ENCODE results near the gene PARP14.
"Not testable (repeated sequence)": the region's sequence is repeated elsewhere in the genome, so short reads cannot be mapped to it uniquely, and the experiment has no call there.

Gene PARP14

GRCh38 chr3:122710616-122711251, 30.1 kb downstream of the PARP14 start:
- not testable (repeated sequence) for H3K4me1 ChIP-seq (ENCODE audit: control insufficient read depth, insufficient read depth, low read length); H3K27me3 ChIP-seq (ENCODE audit: control insufficient read depth, insufficient read depth, low read length); H3K9ac ChIP-seq (ENCODE audit: low read length); H3K36me3 ChIP-seq (ENCODE audit: control insufficient read depth, insufficient read depth, low read length); H3K4me3 ChIP-seq (ENCODE audit: low read length); H3K27ac ChIP-seq (ENCODE audit: low read depth, low read length)

- Histone ChIP-seq H3K27ac (ENCODE audit: low read depth, low read length) (no peak overlapping the region), H3K9ac (ENCODE audit: low read length) (no peak overlapping the region), H3K27me3 (ENCODE audit: control insufficient read depth, insufficient read depth, low read length) (no peaks in the 10 kb centered on the region), H3K36me3 (ENCODE audit: control insufficient read depth, insufficient read depth, low read length) (peaks cover 26% of the 10 kb centered on the region), H3K4me3 (ENCODE audit: low read length) (no peak overlapping the region), H3K4me1 (ENCODE audit: control insufficient read depth, insufficient read depth, low read length) (no peaks in the 10 kb centered on the region)
Measured at GRCh38 chr3:122714273-122714672, 33.6 kb downstream of the PARP14 start.

DNA sequence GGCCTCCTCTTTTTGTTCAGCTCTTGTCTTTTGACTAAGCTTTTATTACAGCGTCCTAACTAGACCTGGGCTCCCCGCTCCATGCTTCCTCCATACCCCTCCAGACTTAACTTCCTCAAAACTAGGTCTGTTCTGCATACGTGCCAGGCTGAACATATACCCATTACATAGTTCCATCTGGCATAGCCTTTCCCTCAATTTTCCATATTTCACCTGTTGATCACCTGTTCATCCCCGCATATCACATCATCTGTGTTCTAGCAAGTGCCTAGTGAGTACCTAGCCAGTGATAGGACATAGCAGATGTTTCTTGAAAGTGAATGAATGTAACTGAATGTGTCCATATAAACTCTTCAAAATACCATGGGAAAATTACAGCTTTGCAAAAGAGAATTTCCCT, 36.0 kb downstream of the PARP14 start:
- H3K4me3 ChIP-seq (ENCODE audit: low read length), result no peak overlapping the region
- H3K9ac ChIP-seq (ENCODE audit: low read length), result no peak overlapping the region
- H3K36me3 ChIP-seq (ENCODE audit: control insufficient read depth, insufficient read depth, low read length), result peaks cover 34% of the 10 kb centered on the region
- H3K4me1 ChIP-seq (ENCODE audit: control insufficient read depth, insufficient read depth, low read length), result no peaks in the 10 kb centered on the region
- H3K27ac ChIP-seq (ENCODE audit: low read depth, low read length), result no peak overlapping the region
- H3K27me3 ChIP-seq (ENCODE audit: control insufficient read depth, insufficient read depth, low read length), result no peaks in the 10 kb centered on the region

- no peak overlapping the region for H3K4me3 ChIP-seq (ENCODE audit: low read length)
- no peak overlapping the region for H3K27ac ChIP-seq (ENCODE audit: low read depth, low read length)
- H3K9ac ChIP-seq (ENCODE audit: low read length), result no peak overlapping the region
- no peaks in the 10 kb centered on the region for H3K4me1 ChIP-seq (ENCODE audit: control insufficient read depth, insufficient read depth, low read length)
- H3K27me3 ChIP-seq (ENCODE audit: control insufficient read depth, insufficient read depth, low read length), result no peaks in the 10 kb centered on the region
- H3K36me3 ChIP-seq (ENCODE audit: control insufficient read depth, insufficient read depth, low read length), result peaks cover 30% of the 10 kb centered on the region
Measured at GRCh38 chr3:122719273-122719921, 38.8 kb downstream of the PARP14 start.

GRCh38 chr3:122725106-122725505, 44.5 kb downstream of the PARP14 start:
- Histone ChIP-seq H3K9ac (ENCODE audit: low read length) (no peak overlapping the region), H3K4me1 (ENCODE audit: control insufficient read depth, insufficient read depth, low read length) (no peaks in the 10 kb centered on the region), H3K4me3 (ENCODE audit: low read length) (no peak overlapping the region), H3K27me3 (ENCODE audit: control insufficient read depth, insufficient read depth, low read length) (no peaks in the 10 kb centered on the region), H3K36me3 (ENCODE audit: control insufficient read depth, insufficient read depth, low read length) (peaks cover 2% of the 10 kb centered on the region), H3K27ac (ENCODE audit: low read depth, low read length) (no peak overlapping the region)

- no peak overlapping the region for H3K9ac ChIP-seq (ENCODE audit: low read length)
- no peaks in the 10 kb centered on the region for H3K4me1 ChIP-seq (ENCODE audit: control insufficient read depth, insufficient read depth, low read length)
- H3K27me3 ChIP-seq (ENCODE audit: control insufficient read depth, insufficient read depth, low read length), result no peaks in the 10 kb centered on the region
- no peaks in the 10 kb centered on the region for H3K36me3 ChIP-seq (ENCODE audit: control insufficient read depth, insufficient read depth, low read length)
- H3K27ac ChIP-seq (ENCODE audit: low read depth, low read length), result no peak overlapping the region
- no peak overlapping the region for H3K4me3 ChIP-seq (ENCODE audit: low read length)
Measured at GRCh38 chr3:122727294-122727693, 46.7 kb downstream of the PARP14 start.

GRCh38 chr3:122727766-122728165, 47.1 kb downstream of the PARP14 start:
- H3K27me3 ChIP-seq (ENCODE audit: control insufficient read depth, insufficient read depth, low read length), result no peaks in the 10 kb centered on the region
- H3K4me3 ChIP-seq (ENCODE audit: low read length), result no peak overlapping the region
- H3K27ac ChIP-seq (ENCODE audit: low read depth, low read length), result no peak overlapping the region
- H3K9ac ChIP-seq (ENCODE audit: low read length), result no peak overlapping the region
- H3K4me1 ChIP-seq (ENCODE audit: control insufficient read depth, insufficient read depth, low read length), result no peaks in the 10 kb centered on the region
- H3K36me3 ChIP-seq (ENCODE audit: control insufficient read depth, insufficient read depth, low read length), result no peaks in the 10 kb centered on the region

DNA sequence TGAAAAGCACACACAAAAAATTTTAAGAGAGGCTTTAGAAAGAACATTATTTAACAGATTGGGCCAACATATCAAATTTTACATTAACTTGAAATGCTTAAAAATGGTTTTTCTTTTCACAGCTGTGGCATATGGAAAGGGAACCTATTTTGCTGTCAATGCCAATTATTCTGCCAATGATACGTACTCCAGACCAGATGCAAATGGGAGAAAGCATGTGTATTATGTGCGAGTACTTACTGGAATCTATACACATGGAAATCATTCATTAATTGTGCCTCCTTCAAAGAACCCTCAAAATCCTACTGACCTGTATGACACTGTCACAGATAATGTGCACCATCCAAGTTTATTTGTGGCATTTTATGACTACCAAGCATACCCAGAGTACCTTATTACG, 47.5 kb downstream of the PARP14 start:
- Histone ChIP-seq H3K4me3 (ENCODE audit: low read length) (no peak overlapping the region), H3K27me3 (ENCODE audit: control insufficient read depth, insufficient read depth, low read length) (no peaks in the 10 kb centered on the region), H3K27ac (ENCODE audit: low read depth, low read length) (no peak overlapping the region), H3K9ac (ENCODE audit: low read length) (no peak overlapping the region), H3K36me3 (ENCODE audit: control insufficient read depth, insufficient read depth, low read length) (no peaks in the 10 kb centered on the region), H3K4me1 (ENCODE audit: control insufficient read depth, insufficient read depth, low read length) (no peaks in the 10 kb centered on the region)

GRCh38 chr3:122728756-122729514, 48.3 kb downstream of the PARP14 start:
- Histone ChIP-seq H3K27ac (ENCODE audit: low read depth, low read length) (no peak overlapping the region), H3K27me3 (ENCODE audit: control insufficient read depth, insufficient read depth, low read length) (no peaks in the 10 kb centered on the region), H3K4me3 (ENCODE audit: low read length) (no peak overlapping the region), H3K4me1 (ENCODE audit: control insufficient read depth, insufficient read depth, low read length) (no peaks in the 10 kb centered on the region), H3K9ac (ENCODE audit: low read length) (no peak overlapping the region), H3K36me3 (ENCODE audit: control insufficient read depth, insufficient read depth, low read length) (no peaks in the 10 kb centered on the region)

GRCh38 chr3:122730240-122730639, 49.6 kb downstream of the PARP14 start:
- Histone ChIP-seq H3K36me3 (ENCODE audit: control insufficient read depth, insufficient read depth, low read length) (no peaks in the 10 kb centered on the region), H3K27me3 (ENCODE audit: control insufficient read depth, insufficient read depth, low read length) (no peaks in the 10 kb centered on the region)

GRCh38 chr3:122732682-122733525, 52.3 kb downstream of the PARP14 start:
- not testable (repeated sequence) for H3K27ac ChIP-seq (ENCODE audit: low read depth, low read length); H3K4me3 ChIP-seq (ENCODE audit: low read length); H3K9ac ChIP-seq (ENCODE audit: low read length); H3K4me1 ChIP-seq (ENCODE audit: control insufficient read depth, insufficient read depth, low read length); H3K27me3 ChIP-seq (ENCODE audit: control insufficient read depth, insufficient read depth, low read length); H3K36me3 ChIP-seq (ENCODE audit: control insufficient read depth, insufficient read depth, low read length)

More at GRCh38 chr3:122730240-122730639, 49.6 kb downstream of the PARP14 start:
- no peak overlapping the region for H3K27ac ChIP-seq (ENCODE audit: low read depth, low read length)
- no peak overlapping the region for H3K9ac ChIP-seq (ENCODE audit: low read length)
- H3K4me3 ChIP-seq (ENCODE audit: low read length), result no peak overlapping the region
- H3K4me1 ChIP-seq (ENCODE audit: control insufficient read depth, insufficient read depth, low read length), result no peaks in the 10 kb centered on the region

GRCh38 chr3:122739172-122739571, 58.5 kb downstream of the PARP14 start:
- H3K36me3 ChIP-seq (ENCODE audit: control insufficient read depth, insufficient read depth, low read length), result peaks cover 6% of the 10 kb centered on the region
- H3K4me3 ChIP-seq (ENCODE audit: low read length), result no peak overlapping the region

More at GRCh38 chr3:122739172-122739571, 58.5 kb downstream of the PARP14 start:
- Histone ChIP-seq H3K27me3 (ENCODE audit: control insufficient read depth, insufficient read depth, low read length) (no peaks in the 10 kb centered on the region), H3K27ac (ENCODE audit: low read depth, low read length) (no peak overlapping the region), H3K4me1 (ENCODE audit: control insufficient read depth, insufficient read depth, low read length) (no peaks in the 10 kb centered on the region), H3K9ac (ENCODE audit: low read length) (no peak overlapping the region)

Measured in rectal smooth muscle tissue (tissue), 1 donor.